GM23338 (cell line): ENCODE data around the gene TARS3. TPM values are rescaled to one million over a fixed set of nuclear protein-coding genes. Genes with fewer than 3 reads are reported as not detected.

Source experiments
- ATAC-seq: fragments of 200-7000 bp; cut with Tn5 transposase; 3 replicates; pipeline ENCODE4 v1.9.1; 2020
- DNase-seq: peaks from one replicate; pipeline ENCODE4 v3.0.0-alpha.2; 2015; ENCODE audit warnings: low spot score
- H2AFZ ChIP-seq: fragments of 200-600 bp; sonication (generic); 2 replicates; pipeline ENCODE4 v1.8.0; 2016; ENCODE audit warnings: antibody characterized with exemption, mild to moderate bottlenecking, moderate library complexity
- H3F3A ChIP-seq: fragments of 200-600 bp; sonication (generic); replicated peaks from 2 replicates; pipeline ENCODE4 v1.8.0; 2017; ENCODE audit warnings: antibody characterized with exemption, mixed run types, low read depth
- H3K27ac ChIP-seq: fragments of 200-600 bp; sonication (generic); 2 replicates; pipeline ENCODE4 v1.6.1; 2016; ENCODE audit warnings: low read depth
- H3K27me3 ChIP-seq: fragments of 200-600 bp; sonication (generic); 2 replicates; pipeline ENCODE4 v1.8.0; 2016; ENCODE audit warnings: mild to moderate bottlenecking, mixed run types, moderate library complexity; ENCODE audit not compliant: insufficient read depth
- H3K36me3 ChIP-seq: fragments of 200-600 bp; sonication (generic); 2 replicates; pipeline ENCODE4 v1.8.0; 2016; ENCODE audit warnings: mild to moderate bottlenecking; ENCODE audit not compliant: insufficient read depth
- H3K4me1 ChIP-seq: fragments of 200-600 bp; sonication (generic); 2 replicates; pipeline ENCODE4 v1.8.0; 2016; ENCODE audit warnings: mild to moderate bottlenecking, moderate library complexity; ENCODE audit not compliant: insufficient read depth
- H3K4me2 ChIP-seq: fragments of 200-600 bp; sonication (generic); 2 replicates; pipeline ENCODE4 v1.7.1; 2017; ENCODE audit warnings: mixed run types
- H3K4me3 ChIP-seq: fragments of 200-600 bp; sonication (generic); 2 replicates; pipeline ENCODE4 v1.6.1; 2016; ENCODE audit warnings: mixed run types
- H3K79me2 ChIP-seq: fragments of 200-600 bp; sonication (generic); replicated peaks from 2 replicates; pipeline ENCODE4 v1.8.0; 2017; ENCODE audit warnings: mild to moderate bottlenecking; ENCODE audit not compliant: insufficient read depth
- H3K9me2 ChIP-seq: fragments of 200-600 bp; sonication (generic); 2 replicates; pipeline ENCODE4 v1.8.0; 2017; ENCODE audit not compliant: insufficient read depth
- H4K20me1 ChIP-seq: fragments of 200-600 bp; sonication (generic); replicated peaks from 2 replicates; pipeline ENCODE4 v1.8.0; 2017; ENCODE audit warnings: mild to moderate bottlenecking; ENCODE audit not compliant: insufficient read depth
- H3K27ac Mint-ChIP-seq: 2 replicates; pipeline ENCODE4 v1.8.0; 2020; ENCODE audit warnings: inconsistent platforms, mild to moderate bottlenecking, moderate library complexity, mixed read lengths
- H3K27me3 Mint-ChIP-seq: 3 replicates; pipeline ENCODE4 v1.8.0; 2022; ENCODE audit warnings: low read depth, mild to moderate bottlenecking, moderate library complexity, mixed read lengths, inconsistent platforms; ENCODE audit not compliant: insufficient read depth, poor library complexity
- H3K36me3 Mint-ChIP-seq: 3 replicates; pipeline ENCODE4 v1.8.0; 2021; ENCODE audit warnings: low read depth, mild to moderate bottlenecking, inconsistent platforms, moderate library complexity, mixed read lengths
- H3K4me1 Mint-ChIP-seq: 3 replicates; pipeline ENCODE4 v1.8.0; 2020; ENCODE audit warnings: mild to moderate bottlenecking, inconsistent platforms, mixed read lengths
- H3K4me3 Mint-ChIP-seq: 3 replicates; pipeline ENCODE4 v1.8.0; 2021; ENCODE audit warnings: moderate library complexity, mild to moderate bottlenecking, inconsistent platforms, mixed read lengths
- H3K9me3 Mint-ChIP-seq: 3 replicates; pipeline ENCODE4 v1.8.0; 2020; ENCODE audit warnings: moderate library complexity, mild to moderate bottlenecking, inconsistent platforms, mixed read lengths
- CREB1 ChIP-seq: fragments of 250-450 bp; sonication (Bioruptor Pico); IDR thresholded peaks from 2 replicates; pipeline ENCODE4 v1.5.0; 2020; ENCODE audit warnings: low read depth, mild to moderate bottlenecking, moderate library complexity
- EZH2 ChIP-seq: fragments of 200-600 bp; sonication (generic); IDR thresholded peaks from one replicate; pipeline ENCODE4 v1.8.0; 2017; ENCODE audit warnings: antibody characterized with exemption, mild to moderate bottlenecking, low read depth; ENCODE audit not compliant: unreplicated experiment
- EZH2phosphoT487 ChIP-seq: fragments of 200-600 bp; sonication (generic); IDR thresholded peaks from one replicate; pipeline ENCODE4 v1.8.1; 2018; ENCODE audit warnings: antibody characterized with exemption; ENCODE audit not compliant: unreplicated experiment
- JUNB ChIP-seq: IDR thresholded peaks from one replicate; pipeline ENCODE4 v1.6.1; 2016; ENCODE audit warnings: antibody characterized with exemption; ENCODE audit not compliant: unreplicated experiment
- NANOG ChIP-seq: IDR thresholded peaks from 2 replicates; pipeline ENCODE4 v1.6.1; 2016; ENCODE audit warnings: antibody characterized with exemption, borderline replicate concordance
- POLR2AphosphoS5 ChIP-seq: IDR thresholded peaks from 2 replicates; pipeline ENCODE4 v1.6.1; 2016; ENCODE audit warnings: antibody characterized with exemption, low read depth
- STAT1 ChIP-seq: IDR thresholded peaks from one replicate; pipeline ENCODE4 v1.6.1; 2016; ENCODE audit warnings: antibody characterized with exemption; ENCODE audit not compliant: unreplicated experiment
- ZNF114 ChIP-seq: fragments of 250-450 bp; sonication (Bioruptor Pico); IDR thresholded peaks from 2 replicates; pipeline ENCODE4 v1.5.0; 2020; ENCODE audit warnings: mild to moderate bottlenecking, moderate library complexity
- ZNF331 ChIP-seq: fragments of 250-450 bp; sonication (Bioruptor Pico); IDR thresholded peaks from 2 replicates; pipeline ENCODE4 v1.5.0; 2020; ENCODE audit warnings: low read depth, mild to moderate bottlenecking, moderate library complexity
- polyA plus RNA-seq: library from polyadenylated mRNA; unstranded; fragments of >200 nt; fragmentation: Nextera tagmentation; extraction: Ambion mirVana; gene quantifications from 2 replicates; pipeline ENCODE4 v1.2.1, GENCODE V29; 2016
- total RNA-seq: library from RNA; depleted of rRNA; stranded (reverse); fragments of >200 nt; shearing (Covaris generic); gene quantifications from 2 replicates; pipeline ENCODE4 v1.2.3, GENCODE V29; 2014
- TF ChIP-seq, protein P1 (sequence below): IDR thresholded peaks from 2 replicates; pipeline ENCODE4 v1.6.1; 2016; ENCODE audit warnings: antibody characterized with exemption
- TF ChIP-seq, protein P2 (sequence below): IDR thresholded peaks from one replicate; pipeline ENCODE4 v1.6.1; 2018; ENCODE audit warnings: antibody characterized with exemption; ENCODE audit not compliant: unreplicated experiment
- TF ChIP-seq, protein P3 (sequence below): fragments of 250-450 bp; sonication (Bioruptor Pico); IDR thresholded peaks from 2 replicates; pipeline ENCODE4 v1.5.0; 2020; ENCODE audit warnings: mild to moderate bottlenecking, moderate library complexity

The TARS3 gene
- total and polyA plus RNA-seq, 2 experiments from 2014 or later: 13.0 to 15.4 TPM

DNA sequence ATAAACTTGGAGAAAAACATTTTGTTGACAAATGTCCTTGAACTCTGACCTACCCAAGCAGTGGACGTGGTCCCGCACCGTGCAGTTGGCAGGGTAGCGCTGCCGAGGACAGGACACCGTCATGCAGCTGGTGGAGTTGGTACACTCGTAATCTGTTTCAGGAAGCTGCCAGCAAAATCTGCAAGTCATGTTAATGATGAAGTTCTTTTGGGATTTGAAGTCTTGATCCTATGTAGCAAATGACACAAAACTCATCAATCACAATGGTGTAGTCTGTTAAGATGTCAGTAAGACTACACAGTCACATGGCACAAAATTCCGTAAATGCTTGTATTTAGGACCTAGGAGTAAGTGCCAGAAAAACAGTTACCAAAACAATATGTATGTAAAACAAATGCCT is 77.6 kb downstream of the TARS3 start:
- Mint-ChIP-seq H3K4me3 (no peak overlapping the region), H3K9me3 (no peaks in the 10 kb centered on the region), H3K36me3 (peaks cover 41% of the 10 kb centered on the region), H3K27me3 (peaks cover 5% of the 10 kb centered on the region), H3K27ac (no peak overlapping the region), H3K4me1 (peaks cover 6% of the 10 kb centered on the region)
- Histone ChIP-seq H3K27me3 (no peaks in the 10 kb centered on the region), H2AFZ (no peak overlapping the region), H3K9me2 (no peaks in the 10 kb centered on the region), H3K4me2 (no peak overlapping the region), H3K4me1 (no peaks in the 10 kb centered on the region), H3K79me2 (peaks cover 38% of the 10 kb centered on the region), H3K4me3 (no peak overlapping the region), H4K20me1 (peaks cover 6% of the 10 kb centered on the region), H3F3A (no peaks in the 10 kb centered on the region), H3K27ac (no peak overlapping the region), H3K36me3 (peaks cover 25% of the 10 kb centered on the region)
- ATAC-seq (no peak), DNase-seq (no peak)
- TF ChIP-seq, protein P1, sequence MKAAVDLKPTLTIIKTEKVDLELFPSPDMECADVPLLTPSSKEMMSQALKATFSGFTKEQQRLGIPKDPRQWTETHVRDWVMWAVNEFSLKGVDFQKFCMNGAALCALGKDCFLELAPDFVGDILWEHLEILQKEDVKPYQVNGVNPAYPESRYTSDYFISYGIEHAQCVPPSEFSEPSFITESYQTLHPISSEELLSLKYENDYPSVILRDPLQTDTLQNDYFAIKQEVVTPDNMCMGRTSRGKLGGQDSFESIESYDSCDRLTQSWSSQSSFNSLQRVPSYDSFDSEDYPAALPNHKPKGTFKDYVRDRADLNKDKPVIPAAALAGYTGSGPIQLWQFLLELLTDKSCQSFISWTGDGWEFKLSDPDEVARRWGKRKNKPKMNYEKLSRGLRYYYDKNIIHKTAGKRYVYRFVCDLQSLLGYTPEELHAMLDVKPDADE: no peak
- TF ChIP-seq STAT1: no peak
- TF ChIP-seq EZH2: no peak
- TF ChIP-seq NANOG: no peak
- no peak for TF ChIP-seq JUNB
- TF ChIP-seq, protein P2, sequence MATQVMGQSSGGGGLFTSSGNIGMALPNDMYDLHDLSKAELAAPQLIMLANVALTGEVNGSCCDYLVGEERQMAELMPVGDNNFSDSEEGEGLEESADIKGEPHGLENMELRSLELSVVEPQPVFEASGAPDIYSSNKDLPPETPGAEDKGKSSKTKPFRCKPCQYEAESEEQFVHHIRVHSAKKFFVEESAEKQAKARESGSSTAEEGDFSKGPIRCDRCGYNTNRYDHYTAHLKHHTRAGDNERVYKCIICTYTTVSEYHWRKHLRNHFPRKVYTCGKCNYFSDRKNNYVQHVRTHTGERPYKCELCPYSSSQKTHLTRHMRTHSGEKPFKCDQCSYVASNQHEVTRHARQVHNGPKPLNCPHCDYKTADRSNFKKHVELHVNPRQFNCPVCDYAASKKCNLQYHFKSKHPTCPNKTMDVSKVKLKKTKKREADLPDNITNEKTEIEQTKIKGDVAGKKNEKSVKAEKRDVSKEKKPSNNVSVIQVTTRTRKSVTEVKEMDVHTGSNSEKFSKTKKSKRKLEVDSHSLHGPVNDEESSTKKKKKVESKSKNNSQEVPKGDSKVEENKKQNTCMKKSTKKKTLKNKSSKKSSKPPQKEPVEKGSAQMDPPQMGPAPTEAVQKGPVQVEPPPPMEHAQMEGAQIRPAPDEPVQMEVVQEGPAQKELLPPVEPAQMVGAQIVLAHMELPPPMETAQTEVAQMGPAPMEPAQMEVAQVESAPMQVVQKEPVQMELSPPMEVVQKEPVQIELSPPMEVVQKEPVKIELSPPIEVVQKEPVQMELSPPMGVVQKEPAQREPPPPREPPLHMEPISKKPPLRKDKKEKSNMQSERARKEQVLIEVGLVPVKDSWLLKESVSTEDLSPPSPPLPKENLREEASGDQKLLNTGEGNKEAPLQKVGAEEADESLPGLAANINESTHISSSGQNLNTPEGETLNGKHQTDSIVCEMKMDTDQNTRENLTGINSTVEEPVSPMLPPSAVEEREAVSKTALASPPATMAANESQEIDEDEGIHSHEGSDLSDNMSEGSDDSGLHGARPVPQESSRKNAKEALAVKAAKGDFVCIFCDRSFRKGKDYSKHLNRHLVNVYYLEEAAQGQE: no peak
- TF ChIP-seq, protein P3, sequence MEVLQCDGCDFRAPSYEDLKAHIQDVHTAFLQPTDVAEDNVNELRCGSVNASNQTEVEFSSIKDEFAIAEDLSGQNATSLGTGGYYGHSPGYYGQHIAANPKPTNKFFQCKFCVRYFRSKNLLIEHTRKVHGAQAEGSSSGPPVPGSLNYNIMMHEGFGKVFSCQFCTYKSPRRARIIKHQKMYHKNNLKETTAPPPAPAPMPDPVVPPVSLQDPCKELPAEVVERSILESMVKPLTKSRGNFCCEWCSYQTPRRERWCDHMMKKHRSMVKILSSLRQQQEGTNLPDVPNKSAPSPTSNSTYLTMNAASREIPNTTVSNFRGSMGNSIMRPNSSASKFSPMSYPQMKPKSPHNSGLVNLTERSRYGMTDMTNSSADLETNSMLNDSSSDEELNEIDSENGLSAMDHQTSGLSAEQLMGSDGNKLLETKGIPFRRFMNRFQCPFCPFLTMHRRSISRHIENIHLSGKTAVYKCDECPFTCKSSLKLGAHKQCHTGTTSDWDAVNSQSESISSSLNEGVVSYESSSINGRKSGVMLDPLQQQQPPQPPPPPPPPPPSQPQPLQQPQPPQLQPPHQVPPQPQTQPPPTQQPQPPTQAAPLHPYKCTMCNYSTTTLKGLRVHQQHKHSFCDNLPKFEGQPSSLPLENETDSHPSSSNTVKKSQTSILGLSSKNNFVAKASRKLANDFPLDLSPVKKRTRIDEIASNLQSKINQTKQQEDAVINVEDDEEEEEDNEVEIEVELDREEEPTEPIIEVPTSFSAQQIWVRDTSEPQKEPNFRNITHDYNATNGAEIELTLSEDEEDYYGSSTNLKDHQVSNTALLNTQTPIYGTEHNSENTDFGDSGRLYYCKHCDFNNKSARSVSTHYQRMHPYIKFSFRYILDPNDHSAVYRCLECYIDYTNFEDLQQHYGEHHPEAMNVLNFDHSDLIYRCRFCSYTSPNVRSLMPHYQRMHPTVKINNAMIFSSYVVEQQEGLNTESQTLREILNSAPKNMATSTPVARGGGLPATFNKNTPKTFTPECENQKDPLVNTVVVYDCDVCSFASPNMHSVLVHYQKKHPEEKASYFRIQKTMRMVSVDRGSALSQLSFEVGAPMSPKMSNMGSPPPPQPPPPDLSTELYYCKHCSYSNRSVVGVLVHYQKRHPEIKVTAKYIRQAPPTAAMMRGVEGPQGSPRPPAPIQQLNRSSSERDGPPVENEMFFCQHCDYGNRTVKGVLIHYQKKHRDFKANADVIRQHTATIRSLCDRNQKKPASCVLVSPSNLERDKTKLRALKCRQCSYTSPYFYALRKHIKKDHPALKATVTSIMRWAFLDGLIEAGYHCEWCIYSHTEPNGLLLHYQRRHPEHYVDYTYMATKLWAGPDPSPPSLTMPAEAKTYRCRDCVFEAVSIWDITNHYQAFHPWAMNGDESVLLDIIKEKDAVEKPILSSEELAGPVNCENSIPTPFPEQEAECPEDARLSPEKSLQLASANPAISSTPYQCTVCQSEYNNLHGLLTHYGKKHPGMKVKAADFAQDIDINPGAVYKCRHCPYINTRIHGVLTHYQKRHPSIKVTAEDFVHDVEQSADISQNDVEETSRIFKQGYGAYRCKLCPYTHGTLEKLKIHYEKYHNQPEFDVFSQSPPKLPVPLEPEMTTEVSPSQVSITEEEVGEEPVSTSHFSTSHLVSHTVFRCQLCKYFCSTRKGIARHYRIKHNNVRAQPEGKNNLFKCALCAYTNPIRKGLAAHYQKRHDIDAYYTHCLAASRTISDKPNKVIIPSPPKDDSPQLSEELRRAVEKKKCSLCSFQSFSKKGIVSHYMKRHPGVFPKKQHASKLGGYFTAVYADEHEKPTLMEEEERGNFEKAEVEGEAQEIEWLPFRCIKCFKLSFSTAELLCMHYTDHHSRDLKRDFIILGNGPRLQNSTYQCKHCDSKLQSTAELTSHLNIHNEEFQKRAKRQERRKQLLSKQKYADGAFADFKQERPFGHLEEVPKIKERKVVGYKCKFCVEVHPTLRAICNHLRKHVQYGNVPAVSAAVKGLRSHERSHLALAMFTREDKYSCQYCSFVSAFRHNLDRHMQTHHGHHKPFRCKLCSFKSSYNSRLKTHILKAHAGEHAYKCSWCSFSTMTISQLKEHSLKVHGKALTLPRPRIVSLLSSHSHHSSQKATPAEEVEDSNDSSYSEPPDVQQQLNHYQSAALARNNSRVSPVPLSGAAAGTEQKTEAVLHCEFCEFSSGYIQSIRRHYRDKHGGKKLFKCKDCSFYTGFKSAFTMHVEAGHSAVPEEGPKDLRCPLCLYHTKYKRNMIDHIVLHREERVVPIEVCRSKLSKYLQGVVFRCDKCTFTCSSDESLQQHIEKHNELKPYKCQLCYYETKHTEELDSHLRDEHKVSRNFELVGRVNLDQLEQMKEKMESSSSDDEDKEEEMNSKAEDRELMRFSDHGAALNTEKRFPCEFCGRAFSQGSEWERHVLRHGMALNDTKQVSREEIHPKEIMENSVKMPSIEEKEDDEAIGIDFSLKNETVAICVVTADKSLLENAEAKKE (CRISPR knock-in tag): no peak
- TF ChIP-seq ZNF331: no peak
- no peak for TF ChIP-seq CREB1 (CRISPR knock-in tag)
- TF ChIP-seq ZNF114 (CRISPR knock-in tag): no peak
- no peak for TF ChIP-seq EZH2phosphoT487
- no peak for TF ChIP-seq POLR2AphosphoS5
